Memory B cell (primary cell): ENCODE results near the gene FNDC3B.

Experiments used
- ATAC-seq: fragments of 150-1000 bp; cut with Tn5 transposase; 2 replicates; pipeline ENCODE4 v1.10.0; 2021; ENCODE audit warnings: low read depth, mild to moderate bottlenecking, moderate library complexity
- DNase-seq, 2 donors: peaks; one replicate each; pipeline ENCODE4 v3.0.0; 2022; ENCODE audit warnings: low spot score in 2 of 2
- H3K27ac Mint-ChIP-seq: one replicate; pipeline ENCODE4 v1.8.0; 2022; ENCODE audit warnings: mild to moderate bottlenecking, moderate library complexity, mixed read lengths
- H3K27me3 Mint-ChIP-seq: one replicate; pipeline ENCODE4 v1.8.0; 2022; ENCODE audit warnings: mixed read lengths
- H3K36me3 Mint-ChIP-seq: one replicate; pipeline ENCODE4 v1.8.0; 2022; ENCODE audit warnings: mild to moderate bottlenecking, mixed read lengths
- H3K4me1 Mint-ChIP-seq: one replicate; pipeline ENCODE4 v1.8.0; 2022; ENCODE audit warnings: mixed read lengths
- H3K4me3 Mint-ChIP-seq: one replicate; pipeline ENCODE4 v1.8.0; 2022; ENCODE audit warnings: mild to moderate bottlenecking, moderate library complexity, mixed read lengths
- H3K9me3 Mint-ChIP-seq: one replicate; pipeline ENCODE4 v1.8.0; 2022; ENCODE audit warnings: mixed read lengths

The FNDC3B gene

GRCh38 chr3:172448661-172449465 is 409.5 kb downstream of the FNDC3B start:
- H3K4me3 Mint-ChIP-seq, result no peak overlapping the region
- H3K4me1 Mint-ChIP-seq, result peaks cover 19% of the 10 kb centered on the region
- DNase-seq (no peak), ATAC-seq (no peak)
- no peak overlapping the region for H3K27ac Mint-ChIP-seq
- peaks cover 4% of the 10 kb centered on the region for H3K36me3 Mint-ChIP-seq
- peaks cover 34% of the 10 kb centered on the region for H3K27me3 Mint-ChIP-seq
- peaks cover 2% of the 10 kb centered on the region for H3K9me3 Mint-ChIP-seq

GRCh38 chr3:172449466-172450149 is 410.2 kb downstream of the FNDC3B start:
- peaks cover 19% of the 10 kb centered on the region for H3K4me1 Mint-ChIP-seq
- no peak for DNase-seq
- H3K9me3 Mint-ChIP-seq, result peaks cover 2% of the 10 kb centered on the region
- H3K4me3 Mint-ChIP-seq, result no peak overlapping the region
- H3K27me3 Mint-ChIP-seq, result peaks cover 34% of the 10 kb centered on the region
- ATAC-seq, result no peak
- peaks cover 4% of the 10 kb centered on the region for H3K36me3 Mint-ChIP-seq
- no peak overlapping the region for H3K27ac Mint-ChIP-seq
